ENCODE results near the gene PGLYRP3.

PGLYRP3 gene

DNA sequence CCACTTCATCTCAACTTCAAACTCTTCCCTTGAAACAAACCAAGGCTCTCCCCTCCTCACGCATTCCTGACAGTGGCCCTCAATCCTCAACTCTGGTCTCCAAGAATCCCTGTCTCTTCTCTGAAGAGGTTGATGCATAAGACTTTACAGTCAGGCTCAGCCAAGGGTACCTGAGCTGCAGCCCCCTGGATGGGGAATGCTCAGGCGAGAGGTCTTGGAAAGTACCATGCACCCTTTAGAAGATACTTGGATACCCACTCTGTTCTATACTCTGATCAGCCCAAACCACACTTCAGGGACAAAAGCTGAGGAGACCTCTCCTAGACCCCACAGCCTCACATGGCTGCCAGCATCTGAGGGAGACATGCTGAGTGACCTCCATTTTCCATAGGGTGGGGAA is 536 bp upstream of the PGLYRP3 start:
- DNase-seq (ENCODE audit: low read depth, low spot score) = no peak

DNA sequence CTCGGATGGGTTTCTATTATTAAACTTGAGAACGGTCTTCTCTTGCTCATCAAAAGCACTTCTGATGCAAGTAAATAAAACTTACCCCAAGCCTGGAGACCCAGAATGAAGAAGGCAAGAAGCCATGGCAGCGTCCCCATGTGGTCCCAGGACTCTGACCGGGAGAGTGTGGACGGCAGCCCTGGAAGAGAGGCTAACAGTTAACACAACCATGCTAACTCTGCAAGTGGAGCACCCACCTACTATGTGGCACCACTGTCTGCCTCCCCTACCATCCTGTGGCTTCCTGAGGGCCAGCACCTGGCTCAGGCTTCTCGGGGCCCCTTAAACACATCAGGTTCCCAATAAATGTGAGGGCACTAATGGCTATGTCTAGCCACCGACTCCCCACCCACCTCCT is 2.2 kb downstream of the PGLYRP3 start:
- no peak for DNase-seq (ENCODE audit: low read depth, low spot score)

DNA sequence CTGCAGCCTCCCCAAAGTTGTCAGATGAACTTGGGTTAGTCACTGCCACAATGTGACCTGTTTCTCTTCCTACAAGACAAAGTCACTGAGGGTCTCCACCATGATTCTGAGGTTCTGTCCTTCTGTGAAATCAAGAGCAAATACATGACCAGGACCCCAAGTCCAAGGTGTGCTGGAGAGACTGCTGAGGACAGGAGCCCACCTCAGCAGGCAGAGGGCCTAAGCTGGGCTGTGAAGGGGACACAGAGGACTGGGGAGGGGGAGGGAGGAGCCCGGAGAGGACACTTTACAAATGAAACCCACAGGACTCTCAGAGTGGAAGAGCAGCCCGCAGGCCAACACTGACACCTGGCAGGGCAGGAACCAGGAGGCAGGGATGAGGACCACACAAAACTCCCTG is 3.3 kb downstream of the PGLYRP3 start:
- no peak for DNase-seq (ENCODE audit: low read depth, low spot score)

DNA sequence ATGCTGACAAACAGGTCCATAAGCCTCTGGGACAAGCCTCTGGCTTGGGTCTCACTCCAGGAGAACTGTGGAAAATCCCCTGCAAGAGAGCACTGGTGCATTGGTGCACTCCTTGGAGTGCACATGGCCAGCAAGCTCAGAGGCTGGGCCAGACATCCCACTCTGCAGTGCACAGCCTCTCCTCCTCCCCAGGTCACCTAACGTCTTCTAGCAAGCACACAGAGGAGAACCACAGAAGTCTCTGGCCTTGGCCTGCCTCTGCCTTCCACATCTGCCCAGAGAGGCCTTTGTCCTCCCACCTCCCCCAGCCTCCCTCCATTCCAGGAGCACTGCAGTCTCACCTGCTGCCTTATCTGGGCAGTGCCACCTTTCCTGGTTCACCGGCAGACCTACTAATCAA is 4.2 kb downstream of the PGLYRP3 start:
- no peak for DNase-seq (ENCODE audit: low read depth, low spot score)

DNA sequence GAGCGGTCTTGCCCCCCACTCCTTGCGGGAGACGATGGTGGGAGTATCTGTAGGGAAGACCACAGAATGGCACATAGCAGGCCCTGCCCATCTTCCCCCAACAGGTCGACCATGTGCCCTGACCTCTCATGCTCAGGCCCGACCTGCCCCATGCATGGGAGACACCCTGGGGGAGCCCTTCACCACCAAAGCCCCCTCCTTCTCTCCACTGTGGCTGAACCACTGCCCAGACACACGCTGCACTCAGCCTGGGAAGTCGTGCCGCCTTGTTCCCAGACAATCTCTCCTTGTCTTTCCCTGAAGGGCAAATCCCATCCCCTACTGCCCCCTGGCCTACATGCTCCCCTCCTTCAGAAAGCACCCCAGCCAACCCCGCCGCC is 5.5 kb downstream of the PGLYRP3 start:
- no peak for DNase-seq (ENCODE audit: low read depth, low spot score)

DNA sequence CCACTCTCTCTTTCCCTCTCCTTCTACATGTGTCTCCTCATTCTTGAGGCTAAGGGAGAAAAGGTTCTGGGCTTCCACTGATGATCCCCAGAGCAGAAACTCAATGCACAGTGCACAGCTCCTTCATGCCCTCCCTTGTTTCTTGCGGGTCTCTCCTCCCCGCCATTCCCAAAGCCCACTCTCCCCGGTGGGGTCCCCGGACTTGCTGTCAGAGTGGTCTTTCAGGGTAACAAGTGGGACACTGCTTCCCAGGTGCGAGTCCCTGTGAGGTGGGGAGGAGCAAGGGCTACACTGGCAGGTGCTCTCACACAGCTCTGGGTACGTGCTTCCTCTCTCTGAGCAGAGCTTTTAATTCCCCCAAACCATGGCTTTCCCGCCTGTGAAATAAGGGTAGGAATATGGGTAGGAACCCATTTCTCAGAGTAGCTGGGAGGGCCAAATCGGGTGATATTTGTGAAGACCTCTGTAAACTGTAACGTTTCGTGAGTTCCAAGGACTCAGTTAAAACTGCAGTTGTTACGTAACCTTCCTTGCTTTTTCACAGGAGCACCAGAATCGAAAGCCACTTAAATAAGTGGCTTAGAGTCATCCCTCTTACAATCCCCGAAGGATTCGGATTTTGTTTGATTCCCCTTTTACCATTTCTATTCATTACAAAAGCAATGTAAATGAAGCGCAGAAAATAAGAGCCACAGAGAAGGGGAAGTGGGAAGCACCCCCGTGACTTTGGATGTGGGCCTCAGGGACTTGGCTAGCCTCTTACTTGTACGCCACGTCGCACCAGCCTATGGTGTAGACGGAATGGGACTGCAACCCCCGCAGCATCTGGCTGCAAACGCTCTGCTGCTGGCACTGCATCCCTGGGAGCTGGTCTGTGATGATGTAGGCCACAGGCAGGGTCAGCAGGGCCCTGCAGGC is 6.2 kb downstream of the PGLYRP3 start:
- no peak for DNase-seq (ENCODE audit: low read depth, low spot score)

DNA sequence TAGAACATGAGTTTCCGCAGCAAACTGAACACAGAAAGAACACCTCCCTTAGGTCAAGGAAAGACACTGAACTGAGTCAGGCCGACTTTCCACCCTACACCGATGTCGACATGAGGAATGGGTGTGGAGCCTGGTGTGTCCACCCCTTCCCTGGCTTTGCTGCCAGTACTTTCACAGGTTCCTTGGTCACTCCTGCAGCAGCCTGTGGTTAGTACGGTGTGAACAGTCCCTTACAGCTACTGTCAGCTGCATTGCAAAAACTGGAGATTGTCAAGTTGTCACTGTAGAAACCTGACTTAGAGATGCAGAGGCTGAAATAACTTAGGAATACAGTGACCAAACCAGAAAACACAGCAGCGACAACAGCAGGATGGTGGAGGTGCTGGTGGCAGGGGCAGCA is 7.1 kb downstream of the PGLYRP3 start:
- DNase-seq (ENCODE audit: low read depth, low spot score) = no peak

DNA sequence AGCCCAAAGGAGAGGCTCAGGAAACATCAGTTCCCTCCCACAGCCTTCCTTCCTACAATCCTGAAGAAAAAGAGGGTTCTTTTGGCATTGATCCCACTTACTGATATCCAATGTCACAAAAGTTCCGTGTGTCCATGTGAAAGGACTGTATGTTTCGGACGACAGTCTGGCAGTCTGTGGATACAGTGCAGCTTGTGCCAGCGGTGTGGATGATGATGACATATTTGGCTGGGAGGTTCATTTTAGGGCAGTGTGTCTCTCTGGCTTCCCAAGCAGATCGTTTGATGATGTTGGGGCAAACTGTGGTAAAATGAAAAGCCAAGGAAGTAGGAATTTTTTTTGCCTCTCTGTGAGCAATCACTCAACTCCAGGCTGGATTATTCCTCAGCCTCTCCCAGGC is 10.4 kb downstream of the PGLYRP3 start:
- DNase-seq (ENCODE audit: low read depth, low spot score) = no peak

DNA sequence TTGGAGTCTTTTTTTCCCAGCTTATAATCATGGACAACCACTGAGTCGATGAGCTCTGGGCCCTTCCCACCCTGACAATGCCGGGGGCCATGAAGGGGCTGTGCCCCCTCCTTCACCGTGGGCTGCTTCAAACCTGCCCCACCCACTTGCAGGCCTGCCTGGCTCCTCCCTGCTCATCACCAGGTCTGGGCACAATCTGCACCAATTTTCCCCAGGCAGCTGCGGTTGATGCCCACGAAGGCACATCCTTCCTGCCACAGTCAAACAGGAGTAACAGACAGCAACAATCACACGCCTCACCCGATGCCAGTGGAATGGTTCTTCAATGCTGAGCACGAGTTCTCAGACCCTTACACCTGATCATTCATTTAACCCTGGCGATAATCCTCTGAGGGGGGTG is 18.9 kb downstream of the PGLYRP3 start:
- no peak for DNase-seq (ENCODE audit: low read depth, low spot score)

DNA sequence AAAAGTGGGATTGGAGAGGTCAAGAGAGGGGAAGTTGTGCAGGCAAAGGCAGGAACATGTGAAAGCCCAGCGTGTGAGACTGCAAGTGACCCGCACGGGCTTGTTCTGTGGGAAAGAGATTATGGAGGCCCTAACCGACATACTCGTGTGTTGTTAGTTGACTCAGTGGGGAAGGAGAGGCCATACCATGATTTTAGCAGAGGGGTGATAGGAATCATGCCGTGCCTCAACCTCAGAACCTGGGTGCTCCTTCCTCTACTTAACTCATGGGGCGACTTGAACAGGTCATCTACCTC is 19.3 kb downstream of the PGLYRP3 start:
- no peak for DNase-seq (ENCODE audit: low read depth, low spot score)

DNA sequence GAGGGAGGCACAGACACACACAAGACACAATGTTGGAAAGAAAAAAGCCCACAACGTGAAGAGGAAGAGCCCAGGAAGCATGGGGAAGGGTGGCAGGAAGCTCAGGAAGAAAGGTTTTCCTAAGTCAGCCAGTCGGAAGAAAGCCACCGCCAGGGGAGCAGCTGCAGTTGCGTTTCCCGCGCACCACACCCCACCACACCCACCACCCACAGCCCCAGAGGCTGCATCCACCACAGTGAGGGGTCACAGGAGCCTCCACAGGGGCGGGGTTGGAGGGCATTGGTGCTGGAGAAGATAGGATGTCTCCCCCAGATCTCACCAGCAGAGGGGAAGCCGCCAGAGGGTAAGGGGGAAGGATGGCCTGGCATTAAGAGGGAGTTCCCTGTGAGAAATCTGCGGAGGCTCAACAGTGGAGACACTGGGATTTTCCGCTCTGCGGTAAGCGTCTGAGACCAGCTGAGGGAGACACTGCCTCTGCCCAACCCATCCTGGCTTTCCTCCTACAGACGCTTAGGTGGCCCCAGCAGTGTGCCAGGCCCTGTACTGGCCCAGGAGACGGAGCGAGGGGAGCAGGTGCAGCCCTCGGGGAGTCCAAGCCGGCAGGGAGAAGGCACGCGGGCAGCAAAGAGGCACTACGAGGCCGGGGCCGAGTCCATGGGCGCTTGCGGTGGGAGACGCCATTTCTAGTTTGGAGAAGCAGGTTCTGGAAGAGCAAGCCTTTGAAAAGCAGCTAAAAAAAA is 19.8 kb downstream of the PGLYRP3 start:
- DNase-seq (ENCODE audit: low read depth, low spot score) = no peak

DNA sequence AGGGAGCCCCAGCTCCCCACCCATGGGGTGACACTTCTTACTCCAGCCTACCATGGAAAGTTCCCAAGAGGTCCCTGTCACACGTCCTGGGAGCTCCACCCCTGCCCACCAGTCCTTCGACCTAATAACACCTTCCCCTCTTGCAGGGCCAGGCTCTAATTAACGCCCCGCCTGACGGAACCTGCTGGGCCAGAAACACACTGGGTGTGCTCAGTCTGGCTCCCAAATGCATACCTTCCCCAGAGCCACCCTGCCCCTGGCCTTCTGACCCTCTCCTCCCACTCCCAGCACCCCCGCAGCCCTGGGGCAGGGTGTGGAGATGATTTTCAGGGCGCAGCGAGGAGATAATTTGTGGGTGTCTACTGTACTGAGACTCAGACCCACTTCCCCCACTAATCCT is 20.6 kb downstream of the PGLYRP3 start:
- no peak for DNase-seq (ENCODE audit: low read depth, low spot score)

DNA sequence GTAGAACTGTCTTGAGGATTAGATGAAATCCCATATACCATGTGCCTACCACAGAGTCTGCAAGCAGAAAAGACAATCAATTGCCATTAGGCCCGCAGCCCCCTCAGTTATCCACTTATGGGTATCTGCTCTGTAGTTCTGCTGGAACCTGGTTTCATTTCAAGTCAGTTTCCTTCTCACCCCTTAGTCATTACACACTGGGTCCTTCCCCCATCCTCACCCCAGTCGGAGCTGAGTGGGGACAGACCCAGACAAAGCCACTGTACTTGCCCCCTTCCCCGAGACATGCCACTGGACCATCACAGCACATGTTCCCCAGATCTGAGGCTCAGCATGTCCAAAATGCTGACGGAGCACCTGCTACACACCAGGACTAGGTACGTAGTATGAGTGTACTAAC is 21.2 kb downstream of the PGLYRP3 start:
- no peak for DNase-seq (ENCODE audit: low read depth, low spot score)

DNA sequence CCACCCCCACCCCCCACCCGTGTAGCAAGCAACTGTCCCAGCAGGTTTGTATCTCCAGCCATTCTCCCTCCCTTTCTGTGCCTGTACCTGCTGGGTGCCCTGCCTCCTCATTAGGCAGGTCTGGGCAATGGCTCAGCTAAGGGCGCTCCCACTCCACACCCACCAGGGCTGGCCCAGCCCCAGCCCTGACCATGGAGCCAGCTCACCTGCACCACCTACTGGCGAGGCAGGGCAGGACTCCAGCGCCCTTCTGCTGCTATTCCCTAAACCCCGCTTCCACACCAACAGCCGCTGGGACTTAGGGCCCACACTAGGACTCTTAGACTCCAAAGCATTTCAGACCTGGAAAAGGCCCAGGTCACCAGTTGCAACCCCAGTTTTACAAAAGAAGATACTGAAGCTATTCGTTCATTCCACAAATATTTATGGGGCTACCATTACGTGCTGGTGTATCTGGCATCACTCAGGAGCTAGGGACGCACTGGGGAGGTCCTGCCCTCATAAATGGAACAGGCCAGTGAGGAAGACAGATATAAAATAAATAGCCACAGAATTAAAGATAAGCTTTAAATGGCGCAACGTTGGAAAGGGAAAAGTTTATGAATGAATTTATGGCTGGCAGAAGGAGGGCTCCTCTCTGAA is 24.0 kb downstream of the PGLYRP3 start:
- DNase-seq (ENCODE audit: low read depth, low spot score) = no peak

DNA sequence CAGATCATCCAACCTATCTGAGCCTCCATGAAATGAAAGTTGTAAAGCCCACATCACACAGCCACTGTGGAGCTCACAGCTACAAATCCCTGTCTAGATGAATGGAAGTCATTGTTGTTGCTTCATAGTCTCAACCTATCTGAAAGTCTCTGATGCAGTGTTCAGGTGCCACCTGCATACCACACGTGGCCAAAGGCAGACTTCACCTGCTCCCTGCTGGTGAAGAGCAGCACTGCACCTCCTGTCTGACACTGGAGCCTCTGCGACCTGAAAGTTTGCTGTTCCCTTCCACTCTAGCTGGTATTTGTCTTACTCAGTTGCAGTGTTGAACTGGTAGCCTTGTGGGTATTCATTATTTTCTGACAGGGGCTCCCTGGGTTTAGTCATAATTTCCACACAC is 34.9 kb downstream of the PGLYRP3 start:
- no peak for DNase-seq (ENCODE audit: low read depth, low spot score)

DNA sequence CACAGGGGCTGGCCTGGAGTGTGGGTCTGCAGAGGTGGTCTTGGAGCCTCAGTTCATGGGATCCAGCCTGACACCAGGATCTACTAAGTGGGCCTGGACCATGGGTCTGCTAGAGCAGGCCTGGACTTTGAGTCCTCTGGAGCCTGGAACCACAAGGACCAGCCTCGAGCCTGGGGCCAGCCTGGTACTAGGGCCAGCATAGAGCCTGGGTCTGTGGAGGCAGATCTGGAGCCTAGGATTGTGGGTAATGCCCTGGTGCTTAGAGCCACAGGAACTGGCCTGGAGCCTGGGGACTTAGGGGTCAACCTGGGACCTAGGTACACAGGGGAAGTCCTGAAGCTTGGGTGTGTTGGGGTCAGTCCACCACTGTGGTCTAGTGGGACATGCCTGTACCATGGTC is 40.6 kb downstream of the PGLYRP3 start:
- no peak for DNase-seq (ENCODE audit: low read depth, low spot score)

DNA sequence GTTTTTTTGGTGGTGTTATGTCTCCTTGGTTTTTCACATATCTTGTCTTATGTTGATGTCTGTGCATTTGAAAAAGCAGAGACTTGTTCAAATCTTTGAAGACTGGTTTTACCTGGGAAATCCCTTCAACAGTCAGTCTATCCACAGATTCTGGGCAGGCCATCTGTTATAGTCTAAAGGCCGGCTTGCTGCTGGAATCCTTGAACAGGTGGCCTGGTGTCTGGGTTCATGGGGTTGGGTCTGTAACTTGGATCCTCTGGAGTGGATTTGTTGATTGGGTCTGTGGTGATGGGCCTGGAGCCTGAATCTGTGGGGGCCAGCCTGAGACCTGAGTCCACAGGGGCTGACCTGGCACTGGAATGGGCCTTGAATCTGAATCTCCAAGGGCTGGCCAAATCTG is 41.0 kb downstream of the PGLYRP3 start:
- no peak for DNase-seq (ENCODE audit: low read depth, low spot score)

DNA sequence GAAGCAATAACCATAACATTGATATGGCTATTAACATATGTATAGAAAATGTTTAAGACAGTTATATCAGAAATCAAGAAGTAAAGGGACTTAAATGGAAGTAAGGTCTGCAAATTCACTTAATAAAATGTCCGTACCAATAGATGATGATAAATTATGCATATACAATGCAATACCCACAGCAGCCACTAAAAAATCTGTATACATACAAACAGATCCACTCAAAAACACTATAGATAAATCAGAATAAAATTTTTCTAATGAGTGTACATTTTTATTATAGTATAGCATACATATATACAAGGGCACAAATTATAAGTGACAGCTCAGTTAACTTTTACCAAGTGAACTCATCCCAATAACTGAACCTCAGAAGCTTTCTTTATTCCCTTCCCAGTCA is 47.3 kb downstream of the PGLYRP3 start:
- no peak for DNase-seq (ENCODE audit: low read depth, low spot score)

DNA sequence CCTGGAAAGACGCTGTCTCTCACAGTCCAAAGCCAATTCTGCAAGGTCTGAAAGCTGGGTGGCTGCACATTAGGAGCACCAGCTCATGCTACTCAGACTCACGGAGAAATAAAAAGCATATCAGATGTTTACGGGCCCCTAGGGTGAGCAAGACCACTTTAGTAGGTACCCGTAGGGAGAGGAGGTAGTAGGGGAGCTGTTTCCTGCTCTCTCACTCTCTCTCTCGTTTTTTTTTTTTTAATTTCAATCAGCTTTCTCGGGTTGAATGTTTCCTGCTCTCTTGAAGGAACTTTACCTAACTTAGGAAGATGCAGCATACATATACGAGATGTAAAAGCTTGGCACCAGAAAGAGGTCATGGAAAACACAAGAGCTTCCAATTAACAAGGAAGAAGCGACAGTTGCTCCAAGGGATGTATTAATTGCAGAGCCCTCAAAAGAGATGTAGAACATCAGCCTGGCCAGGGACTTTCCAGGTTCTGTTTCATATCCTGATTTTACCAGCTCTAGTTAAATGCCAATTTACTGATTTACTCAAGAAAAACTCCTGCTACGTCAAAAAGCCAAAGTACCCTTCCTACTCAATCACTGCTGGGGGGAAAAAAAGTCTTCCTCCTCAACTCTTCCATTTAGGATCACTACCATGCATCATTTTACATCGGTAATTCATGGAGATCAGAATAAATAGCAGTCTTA is 50.1 kb downstream of the PGLYRP3 start:
- no peak for DNase-seq (ENCODE audit: low read depth, low spot score)

DNA sequence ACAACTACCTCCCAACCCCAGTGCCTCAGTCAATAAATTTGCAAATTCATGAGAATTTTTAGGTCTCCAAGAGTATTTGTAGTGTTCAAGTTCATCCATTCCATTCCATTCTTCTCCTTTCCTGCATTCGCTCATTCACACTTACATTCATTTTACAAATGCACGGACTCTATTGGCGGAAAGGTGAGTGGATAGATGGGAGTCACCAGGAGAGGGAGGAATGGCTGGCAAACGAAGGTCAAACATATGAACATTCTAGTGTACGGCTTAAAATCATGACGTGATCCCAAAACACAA is 50.7 kb downstream of the PGLYRP3 start:
- DNase-seq (ENCODE audit: low read depth, low spot score) = no peak

DNA sequence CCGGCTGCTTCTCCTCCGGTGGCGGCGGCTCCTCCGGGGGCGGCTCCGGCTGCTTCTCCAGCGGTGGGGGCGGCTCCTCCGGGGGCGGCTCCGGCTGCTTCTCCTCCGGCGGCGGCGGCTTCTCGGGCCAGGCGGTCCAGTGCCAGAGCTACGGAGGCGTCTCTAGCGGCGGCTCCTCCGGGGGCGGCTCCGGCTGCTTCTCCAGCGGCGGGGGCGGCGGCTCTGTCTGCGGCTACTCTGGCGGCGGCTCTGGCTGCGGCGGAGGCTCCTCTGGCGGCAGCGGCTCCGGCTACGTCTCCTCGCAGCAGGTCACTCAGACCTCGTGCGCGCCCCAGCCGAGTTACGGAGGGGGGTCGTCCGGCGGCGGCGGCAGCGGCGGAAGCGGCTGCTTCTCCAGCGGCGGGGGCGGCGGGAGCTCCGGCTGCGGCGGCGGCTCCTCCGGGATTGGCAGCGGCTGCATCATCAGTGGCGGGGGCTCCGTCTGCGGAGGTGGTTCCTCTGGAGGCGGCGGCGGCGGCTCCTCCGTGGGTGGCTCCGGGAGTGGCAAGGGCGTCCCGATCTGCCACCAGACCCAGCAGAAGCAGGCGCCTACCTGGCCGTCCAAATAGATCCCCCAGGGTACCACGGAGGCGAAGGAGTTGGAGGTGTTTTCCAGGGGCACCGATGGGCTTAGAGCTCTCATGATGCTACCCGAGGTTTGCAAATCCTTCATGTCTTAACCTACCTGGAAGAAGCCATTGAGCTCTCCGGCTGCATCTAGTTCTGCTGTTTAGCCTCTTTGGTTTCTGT is 51.3 kb downstream of the PGLYRP3 start:
- DNase-seq (ENCODE audit: low read depth, low spot score) = no peak
